ENCODE data around the gene PILRA.
"Not testable (repeated sequence)": the region's sequence is repeated elsewhere in the genome, so short reads cannot be mapped to it uniquely, and the experiment has no call there.

PILRA gene

DNA sequence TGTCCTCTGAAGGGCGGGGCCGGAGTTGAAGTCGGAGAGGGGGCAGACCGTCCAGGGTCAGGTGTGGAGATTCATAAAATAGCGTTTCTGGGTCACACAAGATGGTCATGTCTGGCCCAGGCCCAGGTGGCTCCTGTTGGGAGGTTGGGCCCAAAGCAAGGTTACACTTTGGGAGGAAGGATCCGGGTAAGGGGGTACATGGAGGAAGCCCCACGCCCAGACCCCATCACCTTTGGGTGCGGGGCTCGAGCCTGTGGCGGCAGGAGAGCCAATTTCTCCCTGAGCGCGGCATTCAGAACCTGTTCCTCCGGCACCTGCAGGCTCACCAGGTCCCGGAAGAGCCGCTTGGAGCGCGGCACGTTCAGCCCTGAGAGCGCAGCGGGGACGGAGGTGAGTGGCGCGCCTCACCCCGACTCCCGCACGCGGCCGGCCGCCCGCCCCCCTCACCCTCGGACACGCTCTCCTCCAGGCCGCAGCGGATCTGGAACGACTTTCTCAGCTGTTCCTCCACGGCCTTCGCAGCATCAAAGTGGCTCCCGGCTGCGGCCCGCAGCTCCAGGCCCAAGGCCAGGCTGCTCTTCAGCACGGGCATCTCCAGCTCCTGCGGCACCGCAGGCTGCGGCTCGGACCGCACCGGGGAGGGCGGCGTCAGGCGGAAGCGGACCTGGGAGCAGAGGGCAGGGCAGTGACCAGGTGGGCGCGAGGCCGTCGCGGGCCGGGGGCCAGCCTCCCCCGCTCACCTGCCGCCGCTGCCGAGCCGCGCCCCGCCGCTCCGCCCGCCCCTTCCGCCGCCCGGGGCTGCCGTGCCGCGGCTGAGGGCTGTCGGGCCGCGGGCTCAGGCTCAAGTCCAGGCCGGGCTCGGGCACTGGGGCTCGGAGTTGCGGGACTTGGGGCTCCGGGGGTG is 62.4 kb downstream of the PILRA start:
- peak; percentile 44 to 57 for DNase-seq

- no peak for DNase-seq
These were observed 64.1 kb downstream of the PILRA start for GRCh38 chr7:100437150-100438100.

DNA sequence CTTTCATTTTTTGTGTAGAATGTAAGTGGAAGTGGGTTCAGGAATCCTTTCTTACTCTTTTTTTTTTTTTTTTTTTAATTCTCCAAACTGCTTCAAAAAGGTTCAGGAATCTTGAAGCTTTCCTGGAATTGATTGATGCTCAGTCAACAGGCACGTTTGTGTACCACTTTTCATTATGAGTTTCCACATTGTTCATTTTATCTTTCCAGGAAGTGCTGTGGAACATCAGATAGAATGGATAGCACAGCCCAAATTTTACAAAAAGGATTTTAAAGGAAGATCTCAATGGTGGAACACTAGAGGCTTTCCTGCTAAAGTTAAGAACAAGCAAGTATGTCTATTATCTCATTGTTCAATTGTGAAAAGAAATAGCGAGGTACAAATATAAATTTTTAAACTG is 64.9 kb downstream of the PILRA start:
- no peak for DNase-seq

GRCh38 chr7:100438731-100439130 is 65.4 kb downstream of the PILRA start:
- not testable (repeated sequence) for DNase-seq

DNA sequence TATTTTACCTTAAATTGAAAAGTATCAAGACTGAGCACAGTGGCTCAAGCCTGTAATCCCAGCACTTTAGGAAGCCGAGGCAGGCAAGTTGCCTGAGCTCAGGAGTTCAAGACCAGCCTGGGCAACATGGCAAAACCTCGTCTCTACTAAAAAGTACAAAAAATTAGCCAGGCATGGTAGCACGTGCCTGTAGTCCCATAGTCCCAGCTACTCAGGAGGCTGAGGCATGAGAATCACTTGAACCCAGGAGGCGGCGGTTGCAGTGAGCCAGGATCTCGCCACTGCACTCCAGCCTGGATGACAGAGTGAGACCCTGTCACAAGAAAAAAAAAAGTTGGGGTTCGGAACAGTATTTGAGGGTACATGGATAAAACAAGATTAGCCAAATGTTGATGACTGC is 66.0 kb downstream of the PILRA start:
- not testable (repeated sequence) for DNase-seq

GRCh38 chr7:100441641-100442535 is 68.6 kb downstream of the PILRA start:
- no peak for DNase-seq

GRCh38 chr7:100443096-100443840 is 70.0 kb downstream of the PILRA start:
- no peak for DNase-seq

GRCh38 chr7:100444311-100445278 is 71.3 kb downstream of the PILRA start:
- DNase-seq, result peak in 1 of 2 donors; percentile 49

GRCh38 chr7:100446040-100446439 is 72.8 kb downstream of the PILRA start:
- DNase-seq, result no peak

- not testable (repeated sequence) for DNase-seq
These were observed 74.1 kb downstream of the PILRA start for GRCh38 chr7:100447363-100447762.

GRCh38 chr7:100449190-100449795 is 76.0 kb downstream of the PILRA start:
- no peak for DNase-seq
